Mucosa of stomach (tissue), 1 donor: ENCODE measurements around the gene SWAP70.

Experiments used
- H3K27me3 ChIP-seq: one replicate; pipeline ENCODE4 v1.7.0; 2013; ENCODE audit warnings: mild to moderate bottlenecking, low read length; ENCODE audit not compliant: control insufficient read depth, insufficient read depth
- H3K36me3 ChIP-seq: one replicate; pipeline ENCODE4 v1.7.0; 2013; ENCODE audit warnings: low read length; ENCODE audit not compliant: control insufficient read depth, insufficient read depth
- H3K4me1 ChIP-seq: one replicate; pipeline ENCODE4 v1.7.0; 2013; ENCODE audit warnings: mild to moderate bottlenecking, low read length; ENCODE audit not compliant: control insufficient read depth, insufficient read depth
- H3K4me3 ChIP-seq: one replicate; pipeline ENCODE4 v1.7.0; 2013; ENCODE audit warnings: low read length
- H3K9ac ChIP-seq: one replicate; pipeline ENCODE4 v1.7.0; 2013; ENCODE audit warnings: mild to moderate bottlenecking, low read length, moderate library complexity
- H3K9me3 ChIP-seq: one replicate; pipeline ENCODE4 v1.7.0; 2013; ENCODE audit warnings: mild to moderate bottlenecking, low read length, moderate library complexity; ENCODE audit not compliant: control insufficient read depth
- donor health status: Pancreatic carcinoma.

The SWAP70 gene

GRCh38 chr11:9775398-9775779 lies 111.5 kb downstream of the SWAP70 start:
- Histone ChIP-seq H3K9me3 (no peaks in the 10 kb centered on the region), H3K4me3 (no peak overlapping the region), H3K36me3 (no peaks in the 10 kb centered on the region), H3K27me3 (no peaks in the 10 kb centered on the region), H3K9ac (no peak overlapping the region), H3K4me1 (no peaks in the 10 kb centered on the region)

GRCh38 chr11:9776203-9776602 lies 112.3 kb downstream of the SWAP70 start:
- H3K4me3 ChIP-seq, result no peak overlapping the region
- no peaks in the 10 kb centered on the region for H3K36me3 ChIP-seq
- no peaks in the 10 kb centered on the region for H3K27me3 ChIP-seq
- H3K9me3 ChIP-seq, result no peaks in the 10 kb centered on the region
- no peak overlapping the region for H3K9ac ChIP-seq
- no peaks in the 10 kb centered on the region for H3K4me1 ChIP-seq

GRCh38 chr11:9777066-9777465 lies 113.2 kb downstream of the SWAP70 start:
- H3K9me3 ChIP-seq, result no peaks in the 10 kb centered on the region
- H3K4me1 ChIP-seq, result no peaks in the 10 kb centered on the region
- no peaks in the 10 kb centered on the region for H3K36me3 ChIP-seq
- H3K4me3 ChIP-seq, result no peak overlapping the region
- no peaks in the 10 kb centered on the region for H3K27me3 ChIP-seq
- no peak overlapping the region for H3K9ac ChIP-seq

DNA sequence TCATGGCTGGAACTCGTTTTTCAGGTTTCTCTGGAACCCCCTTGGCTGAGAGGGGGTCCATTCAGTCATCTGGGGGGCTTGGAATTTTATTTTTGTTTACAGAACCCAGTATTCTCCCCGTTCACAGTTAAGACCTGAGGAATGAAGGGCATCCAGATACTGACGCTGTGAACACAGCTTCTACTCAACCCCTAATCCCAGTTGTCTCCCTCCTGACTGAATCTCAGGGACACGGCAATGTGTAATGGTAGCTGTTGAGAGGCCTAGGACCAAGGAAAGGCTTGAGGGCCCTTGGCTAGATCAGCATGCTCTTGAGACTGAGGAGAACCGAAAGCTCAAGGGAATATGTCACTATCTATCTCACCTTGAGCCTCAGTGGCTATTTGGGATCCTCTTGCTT lies 113.6 kb downstream of the SWAP70 start:
- Histone ChIP-seq H3K36me3 (no peaks in the 10 kb centered on the region), H3K4me1 (no peaks in the 10 kb centered on the region), H3K9me3 (no peaks in the 10 kb centered on the region), H3K9ac (no peak overlapping the region), H3K27me3 (no peaks in the 10 kb centered on the region), H3K4me3 (no peak overlapping the region)

- H3K4me1 ChIP-seq, result no peaks in the 10 kb centered on the region
- no peak overlapping the region for H3K9ac ChIP-seq
- H3K36me3 ChIP-seq, result no peaks in the 10 kb centered on the region
- H3K4me3 ChIP-seq, result no peak overlapping the region
- no peaks in the 10 kb centered on the region for H3K9me3 ChIP-seq
- no peaks in the 10 kb centered on the region for H3K27me3 ChIP-seq
Measured at GRCh38 chr11:9780929-9781328, 117.1 kb downstream of the SWAP70 start.

DNA sequence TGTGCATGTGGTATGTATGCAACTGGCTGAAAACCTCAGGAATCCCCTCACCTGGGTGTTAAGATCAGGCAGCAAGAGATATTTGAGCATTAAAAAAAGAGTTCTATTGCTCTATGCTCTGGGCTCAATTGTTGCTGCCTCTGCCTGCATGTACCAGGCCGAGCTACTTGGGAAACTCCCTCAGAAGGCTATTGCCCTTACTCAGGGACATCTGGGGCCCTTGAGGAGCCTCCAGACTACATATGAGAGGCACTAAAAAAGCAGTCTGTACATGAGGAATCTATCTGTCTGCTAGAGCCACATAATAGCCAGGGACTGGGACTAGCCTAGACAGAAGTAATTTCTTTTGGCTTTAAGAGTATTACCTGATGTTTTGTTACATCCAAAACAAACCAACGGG lies 120.1 kb downstream of the SWAP70 start:
- no peaks in the 10 kb centered on the region for H3K36me3 ChIP-seq
- no peaks in the 10 kb centered on the region for H3K4me1 ChIP-seq
- no peak overlapping the region for H3K9ac ChIP-seq
- H3K4me3 ChIP-seq, result no peak overlapping the region
- no peaks in the 10 kb centered on the region for H3K27me3 ChIP-seq
- no peaks in the 10 kb centered on the region for H3K9me3 ChIP-seq

DNA sequence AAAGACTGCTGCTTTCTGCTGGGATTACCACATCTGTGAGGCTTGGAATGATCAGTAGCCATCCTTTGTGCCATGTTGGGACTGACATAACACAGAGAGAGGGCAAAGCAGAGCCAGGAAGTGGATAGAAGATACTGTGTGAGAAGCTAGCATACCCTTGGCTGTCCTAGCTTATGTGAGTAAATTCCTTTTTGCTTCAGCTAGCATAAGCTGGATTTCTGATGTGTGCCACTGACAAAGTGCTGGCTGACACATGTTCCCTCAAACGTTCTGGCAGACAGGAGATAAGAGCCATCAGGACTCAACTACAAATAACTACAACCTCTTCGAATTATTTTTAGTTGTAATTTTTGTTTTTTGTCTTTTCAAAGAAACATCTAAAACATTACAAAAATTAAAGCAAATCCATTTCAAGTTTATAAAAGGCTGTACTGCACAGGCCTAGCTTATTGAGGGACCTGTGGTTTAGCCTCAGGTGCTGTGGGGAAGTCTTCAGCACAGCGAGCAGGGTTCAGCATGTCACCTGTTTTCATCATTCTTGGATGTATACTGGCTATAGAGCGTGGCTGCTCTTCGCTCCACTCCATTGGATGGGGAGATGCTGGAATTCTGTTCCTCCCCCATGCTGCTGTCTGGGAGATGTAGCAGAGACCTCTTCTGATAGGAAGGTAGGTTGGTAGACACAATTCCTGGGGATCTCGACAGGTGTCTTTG lies 120.9 kb downstream of the SWAP70 start:
- no peaks in the 10 kb centered on the region for H3K36me3 ChIP-seq
- H3K9me3 ChIP-seq, result no peaks in the 10 kb centered on the region
- H3K9ac ChIP-seq, result no peak overlapping the region
- no peak overlapping the region for H3K4me3 ChIP-seq
- no peaks in the 10 kb centered on the region for H3K4me1 ChIP-seq
- H3K27me3 ChIP-seq, result no peaks in the 10 kb centered on the region

- Histone ChIP-seq H3K9me3 (no peaks in the 10 kb centered on the region), H3K4me1 (no peaks in the 10 kb centered on the region), H3K36me3 (no peaks in the 10 kb centered on the region), H3K4me3 (no peak overlapping the region), H3K9ac (no peak overlapping the region), H3K27me3 (no peaks in the 10 kb centered on the region)
Measured at GRCh38 chr11:9787260-9787659, 123.4 kb downstream of the SWAP70 start.

- no peaks in the 10 kb centered on the region for H3K27me3 ChIP-seq
- H3K4me3 ChIP-seq, result no peak overlapping the region
- H3K9me3 ChIP-seq, result no peaks in the 10 kb centered on the region
- H3K4me1 ChIP-seq, result no peaks in the 10 kb centered on the region
- no peak overlapping the region for H3K9ac ChIP-seq
- no peaks in the 10 kb centered on the region for H3K36me3 ChIP-seq
Measured at GRCh38 chr11:9787981-9788521, 124.2 kb downstream of the SWAP70 start.

DNA sequence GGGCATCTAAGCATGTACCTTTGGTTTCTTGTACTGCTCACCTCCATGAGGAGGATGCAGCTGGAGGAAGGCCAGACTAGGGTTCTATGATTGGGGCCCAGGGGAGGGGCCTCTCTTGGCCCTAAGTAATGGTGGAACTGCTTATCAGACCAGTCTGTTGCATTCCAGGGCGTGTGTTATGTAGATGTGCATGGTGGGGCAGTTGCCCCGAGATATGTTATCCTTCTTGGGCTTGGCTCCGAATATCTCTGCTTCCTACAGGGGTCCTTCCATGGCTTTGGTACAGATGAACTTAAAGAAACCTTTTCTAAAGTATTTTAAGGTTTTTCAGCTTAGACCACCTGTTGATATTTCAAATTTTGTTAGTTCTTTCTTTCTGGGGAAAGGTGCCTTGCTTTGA lies 126.0 kb downstream of the SWAP70 start:
- Histone ChIP-seq H3K36me3 (no peaks in the 10 kb centered on the region), H3K9ac (no peak overlapping the region), H3K4me1 (no peaks in the 10 kb centered on the region), H3K4me3 (no peak overlapping the region), H3K27me3 (no peaks in the 10 kb centered on the region), H3K9me3 (no peaks in the 10 kb centered on the region)

GRCh38 chr11:9790703-9791102 lies 126.8 kb downstream of the SWAP70 start:
- H3K9me3 ChIP-seq, result no peaks in the 10 kb centered on the region
- no peaks in the 10 kb centered on the region for H3K27me3 ChIP-seq
- no peak overlapping the region for H3K4me3 ChIP-seq
- H3K9ac ChIP-seq, result no peak overlapping the region
- H3K4me1 ChIP-seq, result no peaks in the 10 kb centered on the region
- no peaks in the 10 kb centered on the region for H3K36me3 ChIP-seq

GRCh38 chr11:9796266-9796665 lies 132.4 kb downstream of the SWAP70 start:
- no peak overlapping the region for H3K4me3 ChIP-seq
- H3K9ac ChIP-seq, result no peak overlapping the region
- H3K36me3 ChIP-seq, result no peaks in the 10 kb centered on the region
- H3K9me3 ChIP-seq, result no peaks in the 10 kb centered on the region
- H3K27me3 ChIP-seq, result no peaks in the 10 kb centered on the region
- H3K4me1 ChIP-seq, result no peaks in the 10 kb centered on the region

- no peak overlapping the region for H3K4me3 ChIP-seq
- H3K9ac ChIP-seq, result no peak overlapping the region
- no peaks in the 10 kb centered on the region for H3K36me3 ChIP-seq
- H3K4me1 ChIP-seq, result no peaks in the 10 kb centered on the region
- H3K27me3 ChIP-seq, result no peaks in the 10 kb centered on the region
- H3K9me3 ChIP-seq, result no peaks in the 10 kb centered on the region
Measured at GRCh38 chr11:9796854-9797253, 133.0 kb downstream of the SWAP70 start.
